ENCODE data around the gene CHDH.

DNA sequence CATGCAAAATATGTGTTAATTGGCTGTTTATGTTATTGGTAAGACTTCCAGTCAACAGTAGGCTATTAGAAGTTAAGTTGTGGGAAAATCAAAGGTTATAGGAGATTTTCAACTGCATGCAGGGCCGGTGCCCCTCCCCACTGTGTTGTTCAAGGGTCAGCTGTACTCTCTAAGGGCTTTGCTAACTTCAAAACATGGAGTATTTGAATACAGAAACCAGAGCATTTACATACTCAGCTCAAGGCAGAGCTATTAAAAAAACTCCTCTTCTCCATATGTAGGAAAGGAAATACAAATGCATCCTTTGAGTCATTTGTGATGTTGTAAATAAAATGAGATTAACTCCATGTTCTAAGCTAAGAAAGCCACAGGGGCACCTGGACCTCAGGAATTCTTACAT lies 16.9 kb upstream of the CHDH start:
- no peak for TF ChIP-seq CTCF (conservative IDR thresholded peaks at IDR 0.05; ENCODE audit: low read length)
- TF ChIP-seq EZH2phosphoT487 (IDR thresholded peaks at IDR 0.05; ENCODE audit: borderline replicate concordance, low read depth, low read length): no peak
